Measurements from ENCODE around the gene SF3A2.
"Not testable (repeated sequence)": the region's sequence is repeated elsewhere in the genome, so short reads cannot be mapped to it uniquely, and the experiment has no call there.

Gene SF3A2, protein sequence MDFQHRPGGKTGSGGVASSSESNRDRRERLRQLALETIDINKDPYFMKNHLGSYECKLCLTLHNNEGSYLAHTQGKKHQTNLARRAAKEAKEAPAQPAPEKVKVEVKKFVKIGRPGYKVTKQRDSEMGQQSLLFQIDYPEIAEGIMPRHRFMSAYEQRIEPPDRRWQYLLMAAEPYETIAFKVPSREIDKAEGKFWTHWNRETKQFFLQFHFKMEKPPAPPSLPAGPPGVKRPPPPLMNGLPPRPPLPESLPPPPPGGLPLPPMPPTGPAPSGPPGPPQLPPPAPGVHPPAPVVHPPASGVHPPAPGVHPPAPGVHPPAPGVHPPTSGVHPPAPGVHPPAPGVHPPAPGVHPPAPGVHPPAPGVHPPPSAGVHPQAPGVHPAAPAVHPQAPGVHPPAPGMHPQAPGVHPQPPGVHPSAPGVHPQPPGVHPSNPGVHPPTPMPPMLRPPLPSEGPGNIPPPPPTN

DNA sequence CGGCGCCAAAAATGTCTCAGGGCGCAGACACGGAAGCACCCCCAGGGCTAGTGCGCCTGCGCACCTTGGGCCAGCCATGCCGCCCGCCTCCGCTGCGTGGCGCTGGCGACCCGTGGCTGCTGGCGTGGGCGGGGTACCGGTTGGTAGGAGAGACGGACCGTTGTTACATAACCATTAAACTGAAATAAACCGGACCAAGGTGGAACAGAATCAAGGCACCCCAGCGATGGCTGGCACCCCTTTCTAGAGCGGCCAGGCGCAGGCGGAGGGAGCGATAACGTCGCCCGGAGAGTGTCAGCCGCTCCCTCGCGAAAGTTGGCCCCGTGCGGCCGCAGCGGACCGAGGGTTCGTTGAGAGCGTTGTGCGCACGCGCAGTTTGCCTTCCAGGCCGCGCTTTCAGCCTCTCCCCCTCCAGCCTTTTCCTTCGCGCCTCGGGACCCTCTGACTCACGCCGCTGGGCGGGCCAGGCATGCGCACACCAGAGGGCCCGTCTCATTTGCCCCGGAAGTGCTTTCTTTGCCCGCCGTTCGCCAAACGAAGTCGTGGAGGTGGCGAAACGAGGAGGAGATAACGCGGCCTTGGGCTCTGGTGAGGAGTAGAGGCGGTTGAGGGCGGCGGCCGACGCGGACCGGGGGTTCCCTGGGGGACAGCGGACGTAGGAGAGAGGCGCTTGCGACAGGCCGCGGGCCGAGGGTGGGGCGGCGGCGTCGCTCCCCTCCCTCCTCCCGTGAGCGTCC lies at the start of gene SF3A2, which contains the start of gene PLEKHJ1:
Gene SF3A2 (plus strand): TSS at position 511 of the 737 bp plus-strand sequence. CDS start 6,595 bp downstream, outside the sequence.
Gene PLEKHJ1 (minus strand): TSS at position 16 of the 737 bp plus-strand sequence. CDS start 81 bp downstream, outside the sequence.
- DNase-seq: peak; percentile 97

DNA sequence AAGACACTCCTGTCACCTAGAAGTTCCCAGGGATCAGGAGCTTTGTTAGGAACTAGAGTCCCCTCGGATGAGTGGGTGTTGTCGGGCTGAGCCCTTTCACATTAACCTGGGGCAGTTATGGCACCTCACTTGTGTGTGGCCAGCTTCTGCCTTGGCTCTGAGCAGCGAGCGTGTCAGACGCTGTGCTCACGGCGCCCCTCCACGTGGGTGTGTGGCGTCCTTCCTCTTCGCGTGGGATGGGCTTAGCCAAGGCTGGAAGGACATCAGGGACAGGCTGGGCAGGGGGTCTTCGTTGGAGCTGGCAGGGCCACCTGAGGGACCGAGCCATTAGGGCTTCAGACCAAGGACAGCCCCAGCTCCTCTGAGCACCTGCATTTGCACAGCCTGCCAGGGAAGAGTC lies 49.5 kb upstream of the SF3A2 start:
- no peak for DNase-seq

DNA sequence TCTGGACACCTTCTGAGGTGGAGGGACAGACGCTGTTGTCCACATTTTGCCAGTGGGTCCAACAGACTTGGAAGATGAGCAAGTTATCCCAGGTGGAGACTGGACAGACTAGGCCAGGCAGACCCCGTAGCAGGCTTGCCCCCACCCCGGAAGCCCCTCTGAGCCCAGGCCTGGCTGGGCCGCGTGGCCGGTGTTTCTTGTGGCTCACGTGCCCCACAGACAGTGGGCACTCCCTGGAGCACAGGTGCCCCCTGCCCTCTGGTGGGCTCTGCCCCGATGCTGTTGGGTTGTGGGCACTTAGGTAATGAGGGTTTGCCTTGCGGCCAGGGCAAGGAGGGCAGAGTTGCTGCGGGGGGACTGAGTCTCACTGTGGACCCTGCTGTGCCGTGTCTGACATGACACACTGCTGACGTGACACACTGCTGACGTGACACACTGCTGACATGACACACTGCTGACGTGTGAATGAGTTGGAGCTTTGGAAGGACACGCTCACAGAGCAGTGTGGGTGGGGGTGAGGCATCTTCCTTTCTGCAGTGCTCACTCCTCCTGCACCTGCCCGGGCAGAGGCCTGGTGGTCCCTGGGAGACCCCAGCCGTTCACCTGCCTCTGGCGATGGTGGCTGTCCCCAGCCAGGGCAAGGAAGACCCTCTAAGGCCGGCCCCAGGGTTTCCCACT lies 47.8 kb upstream of the SF3A2 start:
- no peak for DNase-seq

DNA sequence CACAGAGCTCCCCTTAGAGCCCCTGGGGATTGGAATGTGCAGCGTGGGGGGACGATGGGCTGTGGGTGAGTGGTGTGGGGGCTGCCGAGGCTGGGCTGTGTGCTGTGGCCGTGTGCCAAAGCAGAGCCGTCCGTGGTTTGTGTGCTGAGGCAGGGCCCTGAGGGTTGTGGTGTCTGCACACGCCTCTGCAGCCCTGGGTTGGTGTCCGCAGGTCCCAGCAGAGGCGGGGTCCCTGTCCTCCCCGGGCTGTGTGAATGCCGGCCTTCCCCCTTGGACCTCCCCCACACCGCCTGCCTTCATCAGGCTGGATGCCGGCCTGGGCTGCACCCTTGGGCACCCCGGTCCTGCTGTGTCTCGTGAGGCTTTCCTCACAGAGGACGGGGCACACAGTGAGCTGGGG lies 46.7 kb upstream of the SF3A2 start:
- no peak for DNase-seq

DNA sequence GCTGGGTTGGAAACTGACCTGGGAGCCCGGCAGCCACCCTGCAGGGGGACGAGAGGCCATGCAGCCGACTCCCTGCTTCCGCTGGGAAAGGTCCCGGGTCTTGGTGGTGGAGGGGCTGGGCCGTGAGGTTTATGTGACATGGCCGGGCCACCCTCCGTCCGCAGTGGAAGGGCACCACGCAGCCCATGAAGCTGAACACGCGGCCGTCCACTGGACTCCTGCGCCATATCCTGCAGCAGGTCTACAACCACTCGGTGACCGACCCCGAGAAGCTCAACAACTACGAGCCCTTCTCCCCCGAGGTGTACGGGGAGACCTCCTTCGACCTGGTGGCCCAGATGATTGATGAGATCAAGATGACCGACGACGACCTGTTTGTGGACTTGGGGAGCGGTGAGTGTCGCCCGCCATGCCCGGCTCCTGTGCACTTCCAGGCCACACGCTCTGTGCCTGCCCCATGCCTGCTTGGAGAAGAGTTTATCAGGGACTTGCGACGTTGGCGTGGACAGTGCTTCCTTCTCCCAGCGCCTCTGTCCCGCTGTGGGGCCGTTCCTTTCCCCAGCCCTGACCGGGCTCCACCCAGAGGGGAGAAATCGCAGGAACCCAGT lies 45.7 kb upstream of the SF3A2 start:
- no peak for DNase-seq

DNA sequence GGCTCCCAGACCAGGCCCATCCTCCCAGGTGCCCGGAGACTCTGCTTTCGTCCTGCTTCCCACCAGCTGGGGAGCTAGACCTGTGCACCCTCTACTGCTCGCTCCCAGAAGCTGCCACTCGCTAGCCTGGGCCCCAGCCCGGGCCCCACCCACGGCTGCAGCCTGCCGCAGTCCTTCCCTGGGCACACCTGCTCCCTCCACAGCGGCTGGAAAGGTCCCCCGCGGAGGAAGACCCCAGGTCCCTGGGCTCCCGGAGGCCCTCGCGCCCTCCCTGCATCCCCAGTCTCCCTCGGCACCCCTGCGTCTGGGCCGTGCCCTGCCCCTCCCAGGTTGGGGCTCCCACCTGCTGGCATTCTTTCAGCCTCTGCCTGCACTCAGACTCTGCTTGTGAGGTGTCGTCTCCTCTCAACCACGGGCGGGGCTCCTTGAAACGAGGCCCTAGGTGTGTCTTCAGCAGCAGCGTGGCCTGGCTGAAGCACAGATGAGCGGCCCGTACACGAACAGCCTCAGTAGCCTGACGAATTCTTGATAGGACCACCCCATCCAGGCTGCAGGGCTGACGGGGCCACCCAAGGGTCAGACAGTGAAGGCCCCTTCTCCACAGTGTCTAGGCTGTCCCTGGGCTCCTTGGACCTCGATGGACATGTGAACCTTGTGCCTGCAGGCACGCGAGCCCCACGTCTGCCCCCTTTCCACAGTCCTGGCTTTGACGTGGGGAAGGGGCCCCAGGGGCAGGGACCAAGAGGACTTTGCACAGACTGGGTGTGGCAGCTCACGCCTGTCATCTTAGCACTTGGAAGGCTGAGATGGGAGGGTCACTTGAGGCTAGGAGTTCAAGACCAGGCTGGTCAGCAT lies 44.9 kb upstream of the SF3A2 start:
- DNase-seq: no peak

DNA sequence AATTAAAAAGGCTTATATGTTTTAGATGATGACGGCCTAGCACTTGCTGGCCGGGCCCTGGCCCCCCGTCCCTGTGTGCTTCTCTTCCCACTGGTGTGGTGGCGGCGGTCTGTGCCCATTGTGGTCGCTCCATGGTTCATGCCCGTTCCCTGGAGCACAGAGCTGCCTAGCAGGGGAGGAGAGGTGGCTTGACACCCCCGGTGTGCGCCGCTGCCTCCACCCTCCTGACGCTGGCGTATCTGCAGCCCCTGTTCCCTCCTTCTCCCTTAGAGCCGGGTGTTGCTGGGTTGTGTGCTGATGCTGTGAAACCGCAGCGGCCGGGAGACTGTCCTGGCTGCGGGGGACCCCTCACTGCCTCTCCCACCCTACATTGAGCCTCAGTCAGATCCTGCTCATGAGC lies 43.8 kb upstream of the SF3A2 start:
- no peak for DNase-seq

DNA sequence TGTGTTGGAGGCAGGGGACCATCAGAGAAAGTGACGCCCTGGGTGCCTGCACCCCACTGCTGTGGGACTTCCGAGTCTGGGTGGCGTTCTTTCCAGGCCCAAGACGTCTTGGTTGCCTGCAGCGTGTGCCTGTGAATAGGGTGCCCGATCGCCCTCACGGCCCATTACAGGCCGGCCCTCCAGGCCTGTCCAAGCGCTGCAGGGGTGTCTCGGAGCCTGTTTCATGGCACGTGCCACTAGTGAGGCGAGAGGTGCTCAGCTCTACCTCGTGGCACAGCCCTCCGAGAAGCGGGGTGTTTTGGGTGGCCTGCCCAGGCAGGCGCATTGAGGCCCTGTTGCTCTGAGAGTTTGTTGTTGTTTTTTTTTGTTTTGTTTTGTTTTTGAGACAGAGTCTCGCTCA lies 42.8 kb upstream of the SF3A2 start:
- DNase-seq: no peak

DNA sequence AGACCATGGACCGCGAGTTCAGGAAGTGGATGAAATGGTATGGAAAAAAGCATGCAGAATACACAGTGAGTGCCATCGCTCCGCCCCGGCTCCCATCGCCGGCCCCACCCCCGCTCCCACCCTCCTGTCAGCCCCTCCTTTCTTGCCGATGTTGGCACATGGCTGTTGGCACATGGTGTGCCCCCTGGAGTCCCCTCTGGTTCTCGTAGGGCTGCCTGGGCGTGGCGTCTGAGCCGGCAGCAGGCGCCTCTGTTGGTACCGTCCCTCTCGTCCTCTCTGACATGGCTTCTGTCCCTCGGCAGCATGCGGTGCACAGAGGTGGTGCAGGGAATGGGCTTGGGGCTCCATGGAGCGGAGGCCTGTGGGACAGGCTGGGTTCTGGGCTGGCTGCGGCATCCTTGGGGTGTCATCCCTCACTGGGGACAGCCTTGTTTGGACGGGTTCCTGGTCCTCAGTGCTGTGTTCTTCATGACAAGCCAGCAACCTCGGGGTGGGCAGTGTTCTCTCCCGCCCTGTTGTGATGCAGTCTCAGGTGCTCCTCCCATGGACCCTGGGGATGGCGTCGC lies 42.0 kb upstream of the SF3A2 start:
- DNase-seq: no peak

DNA sequence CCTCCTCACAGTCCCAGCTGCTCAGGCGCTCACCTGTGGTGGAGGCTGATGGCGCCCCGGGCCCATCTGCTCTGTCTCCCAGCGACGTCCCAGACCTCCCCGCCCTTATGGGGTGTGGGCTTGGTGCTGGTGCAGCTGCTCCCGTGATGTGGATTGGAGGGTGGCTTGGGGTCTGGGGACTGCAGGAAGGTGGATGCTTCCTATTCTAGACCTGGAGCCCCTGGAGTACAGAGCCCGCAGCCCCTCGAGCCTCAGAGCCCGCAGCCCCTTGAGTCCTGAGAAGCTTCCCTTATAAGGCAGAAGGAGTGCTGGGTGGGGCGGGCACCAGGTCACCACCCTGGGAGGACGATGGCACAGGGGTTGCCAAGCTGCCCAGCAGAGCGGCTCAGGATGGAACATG lies 41.3 kb upstream of the SF3A2 start:
- DNase-seq: no peak

DNA sequence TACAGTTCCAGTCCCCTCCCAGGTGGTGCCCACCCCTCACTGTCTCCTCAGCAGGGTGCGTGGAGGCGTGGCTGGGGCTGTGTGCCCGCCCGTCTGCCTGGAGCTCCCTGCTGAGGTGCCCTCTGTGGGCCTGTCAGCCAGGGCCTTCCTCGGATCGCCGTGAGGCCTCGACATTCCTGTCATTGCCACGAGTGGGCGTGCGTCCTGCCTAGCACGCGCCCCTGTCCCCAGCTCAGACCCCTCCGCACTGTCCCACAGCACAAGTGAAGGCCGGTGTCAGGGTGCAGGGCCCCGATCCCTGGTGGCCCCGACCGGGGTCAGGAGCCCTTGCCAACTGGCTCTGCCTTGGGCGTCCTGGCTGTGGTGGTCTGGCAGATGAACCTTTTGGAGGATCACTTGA lies 40.7 kb upstream of the SF3A2 start:
- no peak for DNase-seq

DNA sequence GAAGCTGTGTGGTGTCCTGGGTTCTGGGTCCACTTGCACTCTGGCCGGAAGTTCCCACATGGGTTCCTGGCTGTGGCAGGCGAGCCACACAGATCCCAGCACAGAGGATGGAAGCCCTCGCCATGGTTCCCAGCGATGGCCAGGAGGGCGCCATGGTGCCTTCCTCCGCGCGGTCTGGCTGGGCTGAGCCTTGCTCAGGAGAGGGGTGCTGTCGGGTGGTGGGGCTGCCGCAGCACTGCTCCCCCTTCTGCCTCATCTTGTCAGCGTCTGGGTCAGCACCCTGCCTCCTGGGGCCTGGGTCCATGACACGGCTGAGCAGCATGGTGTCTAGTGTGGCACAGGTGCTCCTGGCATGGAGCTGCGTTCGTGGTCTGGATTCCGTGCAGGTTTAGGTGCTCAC lies 39.4 kb upstream of the SF3A2 start:
- no peak for DNase-seq

DNA sequence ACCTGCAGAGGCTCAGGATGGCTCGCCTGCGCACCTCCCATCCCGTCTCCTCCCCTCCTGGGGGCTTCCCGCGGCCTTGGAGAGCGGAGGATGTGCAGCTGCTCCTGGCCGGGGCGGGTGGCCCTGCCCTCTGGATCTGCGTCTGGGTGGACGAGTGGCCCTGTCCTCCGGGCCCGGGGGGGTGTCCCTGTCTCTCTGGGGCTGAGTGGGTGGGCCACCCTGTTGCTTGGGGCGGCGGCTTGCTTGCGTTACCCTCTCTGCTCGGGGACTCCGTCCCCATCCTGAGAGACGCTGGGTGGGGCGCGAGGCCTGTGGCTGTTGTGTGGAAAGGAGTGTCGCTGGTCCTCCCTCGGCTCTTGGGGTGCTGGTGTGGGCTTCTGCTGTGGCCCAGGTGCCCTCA lies 38.3 kb upstream of the SF3A2 start:
- DNase-seq: no peak

DNA sequence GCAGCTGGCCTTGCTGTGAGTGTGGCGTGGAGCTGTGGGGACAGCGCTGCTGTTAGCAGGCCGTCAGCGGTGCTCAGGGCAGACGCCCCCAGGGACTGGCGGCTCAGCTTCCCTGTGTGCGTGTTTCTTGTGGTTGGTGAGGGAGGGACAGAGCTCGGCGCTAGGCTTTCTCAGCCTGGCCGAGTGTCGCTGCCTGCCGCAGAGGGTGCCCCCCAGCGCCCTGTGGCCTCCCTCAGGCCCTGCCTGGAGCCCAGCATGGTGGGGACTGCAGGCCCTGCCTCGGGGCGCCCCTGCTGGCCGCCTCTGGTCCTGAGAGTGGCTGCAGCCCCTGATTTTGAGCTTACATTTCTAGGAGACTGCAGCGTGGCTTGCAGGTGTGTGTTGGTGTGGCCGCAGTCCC lies 37.4 kb upstream of the SF3A2 start:
- DNase-seq: no peak

DNA sequence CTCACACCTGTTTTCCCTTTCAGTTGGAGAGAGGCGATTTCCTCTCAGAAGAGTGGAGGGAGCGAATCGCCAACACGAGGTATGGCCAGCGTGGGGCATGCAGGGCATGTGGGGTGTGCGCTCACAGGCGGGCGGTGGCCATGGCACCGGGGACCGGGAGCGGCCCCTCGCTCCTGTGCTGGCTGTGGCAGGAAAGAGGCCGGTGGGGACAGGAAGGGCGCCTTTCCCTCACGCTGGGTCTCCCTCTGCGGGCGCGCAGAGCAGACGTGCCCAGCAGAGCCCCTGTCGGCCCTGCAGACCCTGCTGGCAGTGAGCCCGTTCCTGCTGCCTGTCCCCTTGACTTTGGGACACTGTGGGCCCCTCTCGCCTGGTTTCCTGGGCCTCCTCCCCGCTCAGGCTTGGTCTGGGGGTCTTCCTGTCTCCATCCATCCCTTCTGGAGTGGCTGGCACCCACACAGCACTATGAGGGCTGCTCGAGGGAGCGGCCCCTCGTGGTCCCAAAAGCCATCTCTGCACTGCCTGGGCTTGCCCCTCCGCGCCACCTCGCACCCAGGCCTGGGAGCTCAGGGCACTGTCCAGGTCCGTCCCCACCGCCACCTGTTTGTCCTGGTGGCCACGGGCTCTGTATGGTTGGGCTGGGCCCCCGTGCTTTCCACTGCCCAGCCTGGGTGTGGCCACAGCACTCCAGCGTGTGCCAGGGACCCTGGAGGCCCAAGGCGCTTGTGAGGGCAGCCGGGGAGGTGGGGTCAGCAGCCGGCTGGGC lies 36.6 kb upstream of the SF3A2 start:
- no peak for DNase-seq

DNA sequence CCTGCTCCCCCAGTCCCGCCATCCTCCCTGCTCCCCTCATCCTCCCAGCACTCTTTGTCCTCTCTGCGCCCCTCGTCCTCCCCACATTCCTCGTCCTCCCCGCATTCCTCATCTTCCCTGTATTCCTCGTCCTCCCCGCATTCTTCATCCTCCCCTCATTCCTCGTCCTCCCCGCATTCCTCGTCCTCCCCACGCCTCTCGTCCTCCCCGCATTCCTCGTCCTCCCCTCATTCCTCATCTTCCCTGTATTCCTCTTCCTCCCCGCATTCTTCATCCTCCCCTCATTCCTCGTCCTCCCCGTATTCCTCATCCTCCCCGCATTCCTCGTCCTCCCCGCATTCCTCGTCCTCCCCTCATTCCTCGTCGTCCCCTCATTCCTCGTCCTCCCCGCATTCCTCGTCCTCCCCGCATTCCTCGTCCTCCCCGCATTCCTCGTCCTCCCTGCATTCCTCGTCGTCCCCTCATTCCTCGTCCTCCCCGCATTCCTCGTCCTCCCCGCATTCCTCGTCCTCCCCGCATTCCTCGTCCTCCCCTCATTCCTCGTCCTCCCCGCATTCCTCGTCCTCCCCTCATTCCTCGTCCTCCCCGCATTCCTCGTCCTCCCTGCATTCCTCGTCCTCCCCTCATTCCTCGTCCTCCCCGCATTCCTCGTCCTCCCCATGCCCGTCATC lies 35.9 kb upstream of the SF3A2 start:
- DNase-seq: not testable (repeated sequence)

DNA sequence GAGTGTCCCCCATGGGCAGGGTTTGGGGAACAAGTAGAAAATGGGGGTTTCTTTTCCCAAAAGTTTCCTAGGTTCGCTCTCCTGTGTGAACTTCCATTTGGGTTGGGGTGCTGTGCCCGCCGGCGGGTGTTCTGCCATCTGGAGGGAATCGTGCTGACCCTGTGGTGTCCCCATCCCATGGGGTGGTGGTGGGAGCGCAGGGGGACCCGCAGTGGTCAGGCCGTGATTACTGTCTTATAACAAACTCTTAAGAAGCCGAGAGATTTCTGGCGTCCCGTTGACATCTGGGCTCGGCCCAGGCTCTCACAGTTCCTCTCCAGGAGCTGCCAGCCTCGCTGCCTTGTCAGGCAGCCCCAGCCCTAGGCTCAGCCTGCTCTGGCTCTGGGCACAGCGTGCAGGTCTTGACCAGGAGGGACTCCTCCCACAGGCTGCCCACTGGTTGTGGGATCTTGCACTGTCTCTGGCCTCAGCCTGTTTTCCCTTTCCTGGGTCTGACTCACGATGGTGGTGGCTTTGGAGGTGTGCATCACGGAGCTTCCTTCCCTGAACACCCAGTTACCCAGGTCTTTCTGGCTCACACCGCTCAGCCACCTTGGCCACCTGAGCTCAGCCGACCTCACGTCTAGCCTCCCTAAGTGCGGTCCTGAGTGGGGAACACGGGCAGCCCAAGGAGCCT lies 35.0 kb upstream of the SF3A2 start:
- no peak for DNase-seq

DNA sequence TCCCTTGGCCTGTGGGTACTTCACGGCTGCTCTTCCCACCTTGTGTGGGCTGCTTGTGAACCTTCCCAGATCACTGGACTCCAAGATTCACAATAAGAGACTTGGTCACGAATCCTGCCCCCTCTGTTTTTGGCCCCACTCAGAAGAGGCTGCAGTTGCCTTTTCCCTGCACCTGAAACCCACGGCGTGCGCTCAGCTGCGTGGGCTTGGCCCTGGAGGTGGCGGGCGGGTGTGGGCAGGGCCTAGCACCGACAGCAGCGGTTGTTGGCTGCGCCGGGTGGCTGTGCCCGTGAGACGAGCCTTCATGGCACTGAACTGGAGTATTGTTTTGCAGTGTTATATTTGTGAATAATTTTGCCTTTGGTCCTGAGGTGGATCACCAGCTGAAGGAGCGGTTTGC lies 34.3 kb upstream of the SF3A2 start:
- DNase-seq: no peak

DNA sequence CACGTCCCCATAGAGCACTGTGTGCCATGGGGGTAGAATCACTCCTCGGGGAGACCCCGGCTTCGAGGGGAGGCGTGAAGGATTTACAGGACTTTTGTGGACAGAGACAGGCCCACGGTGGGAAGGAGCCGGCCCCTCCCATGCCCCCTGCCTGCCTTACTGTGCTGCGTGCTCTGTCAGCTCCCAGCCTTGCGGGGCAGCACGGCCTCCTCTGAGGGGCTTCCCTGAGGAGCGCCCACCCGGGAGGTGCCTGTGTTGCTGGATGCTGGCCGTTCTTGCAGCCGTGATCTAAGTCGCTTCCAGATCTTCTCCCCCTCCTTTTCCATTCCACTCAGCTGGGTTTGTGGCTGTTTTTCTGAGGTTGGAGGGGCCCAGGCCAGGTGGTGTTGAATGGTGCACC lies 29.6 kb upstream of the SF3A2 start:
- no peak for DNase-seq

All from stimulated activated CD4-positive, alpha-beta T cell treated with anti-CD3 and anti-CD28 coated beads, Interleukin-12 subunit alpha, Interleukin-12 subunit beta, amount 100 ng/mL, for 4 hours (primary cell).